Measurements from ENCODE around the gene RCE1.

DNA sequence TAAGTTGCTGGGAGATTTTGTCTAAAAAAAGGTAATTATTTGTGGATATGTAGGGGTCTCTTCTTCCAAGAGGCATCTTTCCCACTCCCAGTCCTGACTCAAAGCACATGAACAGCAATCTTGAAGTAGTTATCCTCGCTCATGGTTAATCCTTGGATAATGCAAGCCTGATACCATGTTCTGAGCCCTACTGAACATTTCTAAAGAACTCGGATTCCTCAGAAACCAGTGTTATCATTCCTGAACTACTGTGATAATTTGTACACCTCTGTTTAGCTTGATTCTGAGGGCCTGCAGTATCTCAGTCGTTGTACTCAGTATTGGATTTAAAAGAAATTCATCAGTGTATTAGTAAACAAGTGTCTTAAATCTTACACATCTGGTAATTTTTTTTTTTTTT, 22.3 kb upstream of the RCE1 start:
- TF ChIP-seq, protein P1, sequence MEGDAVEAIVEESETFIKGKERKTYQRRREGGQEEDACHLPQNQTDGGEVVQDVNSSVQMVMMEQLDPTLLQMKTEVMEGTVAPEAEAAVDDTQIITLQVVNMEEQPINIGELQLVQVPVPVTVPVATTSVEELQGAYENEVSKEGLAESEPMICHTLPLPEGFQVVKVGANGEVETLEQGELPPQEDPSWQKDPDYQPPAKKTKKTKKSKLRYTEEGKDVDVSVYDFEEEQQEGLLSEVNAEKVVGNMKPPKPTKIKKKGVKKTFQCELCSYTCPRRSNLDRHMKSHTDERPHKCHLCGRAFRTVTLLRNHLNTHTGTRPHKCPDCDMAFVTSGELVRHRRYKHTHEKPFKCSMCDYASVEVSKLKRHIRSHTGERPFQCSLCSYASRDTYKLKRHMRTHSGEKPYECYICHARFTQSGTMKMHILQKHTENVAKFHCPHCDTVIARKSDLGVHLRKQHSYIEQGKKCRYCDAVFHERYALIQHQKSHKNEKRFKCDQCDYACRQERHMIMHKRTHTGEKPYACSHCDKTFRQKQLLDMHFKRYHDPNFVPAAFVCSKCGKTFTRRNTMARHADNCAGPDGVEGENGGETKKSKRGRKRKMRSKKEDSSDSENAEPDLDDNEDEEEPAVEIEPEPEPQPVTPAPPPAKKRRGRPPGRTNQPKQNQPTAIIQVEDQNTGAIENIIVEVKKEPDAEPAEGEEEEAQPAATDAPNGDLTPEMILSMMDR (IDR thresholded peaks at IDR 0.05; ENCODE audit: extremely low read depth in 1 of 2, insufficient read depth in 1 of 2, low read depth in 1 of 2, low read length in 2 of 2): no peak
- TF ChIP-seq POLR2AphosphoS5 (IDR thresholded peaks at IDR 0.05; ENCODE audit: insufficient read depth, low read depth, low read length) (no peak), POLR2A (IDR thresholded peaks at IDR 0.05; ENCODE audit: low read depth, low read length) (no peak), JUN (IDR thresholded peaks at IDR 0.05; ENCODE audit: borderline replicate concordance, insufficient read depth, insufficient read length, low read depth) (no peak), EZH2 (IDR thresholded peaks at IDR 0.05; ENCODE audit: borderline replicate concordance, low read depth, low read length, severe bottlenecking) (no peak)
- TF ChIP-seq, protein P2, sequence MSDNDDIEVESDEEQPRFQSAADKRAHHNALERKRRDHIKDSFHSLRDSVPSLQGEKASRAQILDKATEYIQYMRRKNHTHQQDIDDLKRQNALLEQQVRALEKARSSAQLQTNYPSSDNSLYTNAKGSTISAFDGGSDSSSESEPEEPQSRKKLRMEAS (IDR thresholded peaks at IDR 0.05; ENCODE audit: insufficient read depth, insufficient read length): no peak

Data from endothelial cell of umbilical vein (primary cell).